K562 (cell line): ENCODE measurements around the gene MTREX. TPM values are rescaled to one million over a fixed set of nuclear protein-coding genes. Genes with fewer than 3 reads are reported as not detected.

Source experiments
- ATAC-seq: fragments of 200-7000 bp; cut with Tn5 transposase; 3 replicates; pipeline ENCODE4 v1.9.1; 2020; ENCODE audit warnings: moderate library complexity
- BruUV-seq: library from RNA; stranded (reverse); fragments of 400-500 nt; replicated peaks from 2 replicates; lab custom pipeline; 2021; lab: Mats Ljungman, UMichigan
- CTCF ChIA-PET: fragments of 300-600 bp; formaldehyde crosslinking; extraction: SDS; loops from one replicate; lab custom pipeline; 2021; ENCODE audit warnings: low intra/inter-chr PET ratio; lab: Yijun Ruan, JAX
- POLR2A ChIA-PET: fragments of 300-600, 350-650 bp; sonication (Branson Sonifier 250); formaldehyde crosslinking; extraction: SDS; loops from one replicate; lab custom pipeline; 2021; ENCODE audit warnings: antibody characterized with exemption, inconsistent platforms; lab: Yijun Ruan, JAX
- DNase-seq, 4 experiments: peaks; one replicate each; pipeline versions ENCODE4 v3.0.0 to v3.0.0-alpha.2; 2011 to 2018; ENCODE audit warnings: low spot score in 3 of 4, mixed read lengths in 3 of 4; ENCODE audit errors: extremely low read depth in 1 of 4
- FAIRE-seq: peaks from 2 replicates; lab custom pipeline; 2011; peaks lifted over from hg19 to GRCh38; lab: Jason Lieb, UNC
- H2AFZ ChIP-seq: 2 replicates; pipeline ENCODE4 v1.6.0; 2011; ENCODE audit warnings: low read depth, low read length, control low read depth, inconsistent platforms
- H3K27ac ChIP-seq: fragments of 200-600 bp; 3 replicates; pipeline ENCODE4 v1.8.0; 2011; ENCODE audit warnings: low read depth, mild to moderate bottlenecking, control low read depth, inconsistent platforms, low read length, moderate library complexity, mixed read lengths; ENCODE audit errors: extremely low read depth
- H3K27me3 ChIP-seq, 2 experiments: fragments of 300-600 bp in 1 of 2; 2 replicates in 1 of 2; 3 replicates in 1 of 2; pipeline versions ENCODE4 v1.6.0 to v1.8.0; 2011; ENCODE audit warnings: inconsistent platforms in 2 of 2, low read length in 2 of 2, mild to moderate bottlenecking in 1 of 2, mixed read lengths in 1 of 2, moderate library complexity in 1 of 2; ENCODE audit not compliant: control insufficient read depth in 2 of 2, insufficient read depth in 2 of 2
- H3K36me3 ChIP-seq: fragments of 300-600 bp; 3 replicates; pipeline ENCODE4 v1.8.0; 2011; ENCODE audit warnings: mild to moderate bottlenecking, low read length, inconsistent platforms; ENCODE audit not compliant: control insufficient read depth, insufficient read depth
- H3K4me1 ChIP-seq, 2 experiments: fragments of 200-600 bp in 1 of 2; replicated peaks in 1 of 2; 2 replicates in 1 of 2; 3 replicates in 1 of 2; pipeline versions ENCODE4 v1.5.1 to v1.8.0; 2011; ENCODE audit warnings: inconsistent platforms in 2 of 2, low read length in 2 of 2, mild to moderate bottlenecking in 1 of 2, mixed read lengths in 1 of 2, moderate library complexity in 1 of 2; ENCODE audit not compliant: control insufficient read depth in 2 of 2, insufficient read depth in 2 of 2
- H3K4me2 ChIP-seq: 2 replicates; pipeline ENCODE4 v1.6.1; 2011; ENCODE audit warnings: low read length, control low read depth, inconsistent platforms, mixed read lengths; ENCODE audit not compliant: insufficient read depth
- H3K4me3 ChIP-seq: fragments of 200-600 bp; sonication (generic), shearing (Covaris generic); 2 replicates; pipeline ENCODE4 v1.5.1; 2016; ENCODE audit warnings: control low read depth, inconsistent platforms
- H3K79me2 ChIP-seq: fragments of 200-600 bp; 3 replicates; pipeline ENCODE4 v1.8.0; 2011; ENCODE audit warnings: low read length, inconsistent platforms; ENCODE audit not compliant: control insufficient read depth, insufficient read depth
- H3K9ac ChIP-seq, 2 experiments: 2 replicates each; pipeline versions ENCODE4 v1.6.0 to v1.6.1; 2011; ENCODE audit warnings: low read depth in 2 of 2, low read length in 2 of 2, control low read depth in 1 of 2, inconsistent platforms in 1 of 2, mild to moderate bottlenecking in 1 of 2, mixed read lengths in 1 of 2; ENCODE audit not compliant: insufficient read depth in 1 of 2
- H3K9me1 ChIP-seq: one replicate; pipeline ENCODE4 v1.6.0; 2011; ENCODE audit warnings: inconsistent platforms, mild to moderate bottlenecking, low read length, moderate library complexity; ENCODE audit not compliant: control insufficient read depth, insufficient read depth
- H3K9me3 ChIP-seq: replicated peaks from 2 replicates; pipeline ENCODE4 v1.5.1; 2011; ENCODE audit warnings: low read depth, low read length, inconsistent platforms; ENCODE audit not compliant: control insufficient read depth, insufficient read depth
- H4K20me1 ChIP-seq: replicated peaks from 2 replicates; pipeline ENCODE4 v1.6.1; 2011; ENCODE audit warnings: low read length, inconsistent platforms, mixed read lengths; ENCODE audit not compliant: control insufficient read depth, insufficient read depth
- CBFB ChIP-seq: sonication (generic); formaldehyde crosslinking; IDR thresholded peaks from 2 replicates; pipeline ENCODE4 v1.4.0; 2020; ENCODE audit warnings: mild to moderate bottlenecking, missing genetic modification reagents
- KDM2B ChIP-seq: fragments of 250-450 bp; sonication (Bioruptor Pico); IDR thresholded peaks from 2 replicates; pipeline ENCODE4 v1.8.0; 2021; ENCODE audit warnings: mild to moderate bottlenecking, moderate library complexity
- KHSRP ChIP-seq: fragments of 450-650 bp; IDR thresholded peaks from 2 replicates; pipeline ENCODE4 v1.6.1; 2017
- LARP7 ChIP-seq: fragments of 450-650 bp; IDR thresholded peaks from 2 replicates; pipeline ENCODE4 v1.6.1; 2016
- STAT5B ChIP-seq: fragments of 250-450 bp; sonication (Bioruptor Pico); IDR thresholded peaks from 2 replicates; pipeline ENCODE4 v1.8.0; 2021; ENCODE audit warnings: mild to moderate bottlenecking, inconsistent platforms
- ZBED1 ChIP-seq: IDR thresholded peaks from 2 replicates; pipeline ENCODE4 v1.6.1; 2014
- WGBS: fragments of 100-300 bp; shearing (Covaris generic); methylation state at CpG from one replicate; pipeline ENCODE4 v1.1.6; 2016; ENCODE audit warnings: low coverage, mixed read lengths; ENCODE audit not compliant: insufficient coverage; ENCODE audit errors: missing lambda C conversion rate; 5-methylcytosine and 5-hydroxymethylcytosine counted together
- in situ Hi-C: fragments of 300-500 bp; cut with MboI; formaldehyde crosslinking; loops from 4 replicates; pipeline ENCODE4 v1.15.0; 2018; ENCODE audit warnings: inconsistent platforms, mixed read lengths
- intact Hi-C: fragments of 100-400 bp; cut with micrococcal nuclease; formaldehyde crosslinking; loops from 2 replicates; pipeline ENCODE4 v1.14.2; 2022
- polyA plus RNA-seq, 8 experiments: library from polyadenylated mRNA; depleted of rRNA in 4 of 8; stranded (reverse) in 5 of 8; unstranded in 3 of 8; fragments of >200 nt; fragmentation: Nextera tagmentation in 2 of 8; fragmentation: Illumina TruSeq in 1 of 8; extraction: Ambion mirVana in 2 of 8; extraction: Trizol in 1 of 8; gene quantifications; 2 replicates each; pipeline versions ENCODE4 v1.2.1 to v1.2.3, GENCODE V29; 2011 to 2014; ENCODE audit warnings: inconsistent platforms in 1 of 8, missing spikeins in 1 of 8
- total RNA-seq, 7 experiments: library from RNA; depleted of rRNA in 6 of 7; stranded (reverse); fragments of >200 nt in 6 of 7; fragmentation: Illumina TruSeq in 2 of 7; extraction: Trizol in 2 of 7; gene quantifications; 2 replicates each; pipeline versions ENCODE4 v1.2.1 to v1.2.3, GENCODE V29; 2011 to 2021; ENCODE audit warnings: low replicate concordance in 1 of 7

The MTREX gene
- total and polyA plus RNA-seq, 9 of the 15 experiments (the other 6 are each of a cell fraction or from before 2014, with no cell fraction given), result 52.9 to 193 (median 150) TPM

DNA sequence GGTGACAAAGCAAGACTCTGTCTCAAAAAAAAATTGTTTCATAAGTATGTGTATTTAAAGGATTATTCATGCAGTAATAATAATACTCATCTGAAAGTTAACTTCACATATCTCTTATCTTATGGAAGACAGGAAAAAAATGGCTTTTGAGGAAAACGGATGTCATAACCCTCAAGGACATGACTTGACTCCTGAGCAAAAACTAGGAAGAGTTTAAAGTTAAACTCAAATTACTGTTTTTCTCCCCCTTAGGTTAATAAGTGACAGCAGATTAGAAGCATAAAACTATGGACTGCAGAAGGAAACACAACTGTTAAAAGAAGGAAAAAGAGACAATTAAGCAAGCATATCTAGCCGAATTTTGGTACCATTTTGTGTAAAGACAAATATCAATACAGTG is 16.8 kb upstream of the MTREX start:
- ChIA-PET CTCF (no interaction called here), POLR2A (interaction anchor here (1.3 to 1.8 kb wide), 2 partner anchors 16 to 60 kb away, joined by 3 to 5 read pairs; partner anchors contain the start of genes DHX29 and MTREX)
- Histone ChIP-seq H3K27me3 (no peaks in the 10 kb centered on the region), H4K20me1 (no peaks in the 10 kb centered on the region), H3K36me3 (peaks cover 81% of the 10 kb centered on the region), H3K4me2 (no peak overlapping the region), H3K4me1 (no peaks in the 10 kb centered on the region), H2AFZ (no peak overlapping the region), H3K27ac (no peak overlapping the region), H3K9ac (no peak overlapping the region), H3K4me3 (no peak overlapping the region), H3K9me1 (no peaks in the 10 kb centered on the region)
- ATAC-seq, result no peak
- in situ Hi-C loops (no loop called here), intact Hi-C loops (no loop called here)
- 78% methylated on average over 2 of the region's 2 CpGs for WGBS
- no peak for FAIRE-seq
- TF ChIP-seq KHSRP (no peak), LARP7 (no peak)
- TF ChIP-seq, all 486 proteins: peak for 0
- no TSS peak for BruUV-seq
- Histone ChIP-seq H3K9me3 (no peaks in the 10 kb centered on the region), H3K79me2 (no peaks in the 10 kb centered on the region)
- no peak for DNase-seq

DNA sequence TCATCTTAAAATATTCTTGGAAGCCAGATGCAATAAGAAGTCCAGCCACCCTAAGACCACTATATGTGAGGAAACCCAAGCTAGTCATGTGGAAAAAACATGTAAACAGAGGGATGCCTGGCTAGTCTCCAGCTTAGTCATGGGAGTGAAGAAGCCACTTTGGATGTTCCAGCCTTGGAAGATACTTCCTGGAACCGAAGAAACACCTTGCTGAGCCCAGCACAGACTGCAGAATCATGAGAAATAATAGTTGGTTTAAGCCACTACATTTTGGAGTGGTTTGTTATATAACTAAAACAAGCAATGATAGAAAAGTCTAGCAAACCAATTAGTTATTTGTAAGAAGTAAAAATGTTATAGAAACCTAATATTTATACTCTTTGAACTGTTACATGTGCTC is 12.9 kb upstream of the MTREX start:
- no peak overlapping the region for H3K4me2 ChIP-seq
- H3K9me3 ChIP-seq, result no peaks in the 10 kb centered on the region
- H3K36me3 ChIP-seq, result peaks cover 87% of the 10 kb centered on the region
- H3K4me3 ChIP-seq, result no peak overlapping the region
- H3K79me2 ChIP-seq, result peaks cover 19% of the 10 kb centered on the region; the same call in 2 of the 3 replicates
- ChIA-PET POLR2A (interaction anchor here (1.1 kb wide), 1 partner anchor 12 kb away, joined by 4 read pairs; the partner anchor contains the start of gene DHX29), CTCF (interaction anchor here (0.6 kb wide), 1 partner anchor 1216 kb away, joined by 3 read pairs; no protein-coding TSS in a partner anchor)
- H2AFZ ChIP-seq, result no peak overlapping the region
- ATAC-seq (no peak), FAIRE-seq (no peak), DNase-seq (no peak)
- no peak overlapping the region for H3K9ac ChIP-seq
- in situ Hi-C loops (no loop called here), intact Hi-C loops (no loop called here)
- H3K27me3 ChIP-seq, result no peaks in the 10 kb centered on the region
- no peak overlapping the region for H3K27ac ChIP-seq
- BruUV-seq, result no TSS peak
- WGBS, result 100% methylated on average over 1 of the region's 1 CpG
- H4K20me1 ChIP-seq, result no peaks in the 10 kb centered on the region
- no peak for TF ChIP-seq ZBED1
- no peak for TF ChIP-seq KDM2B (CRISPR knock-in tag)
- no peak for TF ChIP-seq STAT5B
- no peak for TF ChIP-seq CBFB (CRISPR knock-in tag)
- H3K4me1 ChIP-seq, result no peaks in the 10 kb centered on the region
- H3K9me1 ChIP-seq, result no peaks in the 10 kb centered on the region
